Trophoblast cell (in vitro differentiated cells and primary cell): ENCODE data around the gene FRAT2.
A peak's percentile ranks its signal among the peaks of the same experiment; 100 is the strongest.

Experiments used
- DNase-seq, 2 donors: peaks; one replicate each; pipeline ENCODE4 v3.0.0-alpha.2; 2016
- H2AFZ ChIP-seq: 2 replicates; pipeline ENCODE4 v1.6.1; 2013; ENCODE audit warnings: low read length, moderate library complexity, mild to moderate bottlenecking; ENCODE audit not compliant: insufficient read depth, poor library complexity
- H2AK5ac ChIP-seq: 2 replicates; pipeline ENCODE4 v1.6.1; 2013; ENCODE audit warnings: mild to moderate bottlenecking, low read length
- H2BK120ac ChIP-seq: 2 replicates; pipeline ENCODE4 v1.6.1; 2013; ENCODE audit warnings: low read length, mild to moderate bottlenecking, moderate library complexity; ENCODE audit not compliant: insufficient read depth, poor library complexity
- H2BK12ac ChIP-seq: 2 replicates; pipeline ENCODE4 v1.6.1; 2013; ENCODE audit warnings: mild to moderate bottlenecking, low read length, moderate library complexity
- H2BK5ac ChIP-seq: 2 replicates; pipeline ENCODE4 v1.6.1; 2013; ENCODE audit warnings: low read length, low read depth, moderate library complexity, mild to moderate bottlenecking; ENCODE audit not compliant: poor library complexity
- H3K14ac ChIP-seq: 2 replicates; pipeline ENCODE4 v1.6.1; 2013; ENCODE audit warnings: mild to moderate bottlenecking, low read length
- H3K18ac ChIP-seq: 2 replicates; pipeline ENCODE4 v1.6.1; 2013; ENCODE audit warnings: mild to moderate bottlenecking, low read length
- H3K23ac ChIP-seq: 2 replicates; pipeline ENCODE4 v1.6.1; 2013; ENCODE audit warnings: low read length
- H3K27ac ChIP-seq: 2 replicates; pipeline ENCODE4 v1.5.1; 2013; ENCODE audit warnings: low read depth, mild to moderate bottlenecking, inconsistent platforms, low read length, moderate library complexity
- H3K27me3 ChIP-seq: 2 replicates; pipeline ENCODE4 v1.6.1; 2013; ENCODE audit warnings: inconsistent platforms, mild to moderate bottlenecking, low read length, moderate library complexity; ENCODE audit not compliant: insufficient read depth
- H3K36me3 ChIP-seq, 2 experiments: 1 replicate in 1 of 2; 2 replicates in 1 of 2; pipeline ENCODE4 v1.6.1; 2013; ENCODE audit warnings: low read length in 2 of 2, mild to moderate bottlenecking in 2 of 2, moderate library complexity in 1 of 2; ENCODE audit not compliant: insufficient read depth in 2 of 2, control insufficient read depth in 1 of 2
- H3K4ac ChIP-seq: 2 replicates; pipeline ENCODE4 v1.6.1; 2013; ENCODE audit warnings: low read depth, mild to moderate bottlenecking, low read length, moderate library complexity
- H3K4me1 ChIP-seq, 2 experiments: 1 replicate in 1 of 2; 2 replicates in 1 of 2; pipeline ENCODE4 v1.6.1; 2013; ENCODE audit warnings: low read length in 2 of 2, mild to moderate bottlenecking in 2 of 2, moderate library complexity in 1 of 2; ENCODE audit not compliant: insufficient read depth in 2 of 2, control insufficient read depth in 1 of 2
- H3K4me2 ChIP-seq: 2 replicates; pipeline ENCODE4 v1.6.1; 2013; ENCODE audit warnings: inconsistent platforms, mild to moderate bottlenecking, low read length, moderate library complexity
- H3K4me3 ChIP-seq: 2 replicates; pipeline ENCODE4 v1.5.1; 2013; ENCODE audit warnings: mild to moderate bottlenecking, low read depth, low read length, inconsistent platforms
- H3K79me1 ChIP-seq: one replicate; pipeline ENCODE4 v1.6.1; 2013; ENCODE audit warnings: low read length
- H3K79me2 ChIP-seq: 2 replicates; pipeline ENCODE4 v1.6.1; 2013; ENCODE audit warnings: low read length, mild to moderate bottlenecking; ENCODE audit not compliant: control insufficient read depth, insufficient read depth, poor library complexity
- H3K9ac ChIP-seq: 2 replicates; pipeline ENCODE4 v1.6.1; 2013; ENCODE audit warnings: mild to moderate bottlenecking, low read length
- H3K9me3 ChIP-seq: 2 replicates; pipeline ENCODE4 v1.6.1; 2013; ENCODE audit warnings: low read depth, mild to moderate bottlenecking, control low read depth, inconsistent platforms, low read length; ENCODE audit not compliant: insufficient read depth
- H4K12ac ChIP-seq: 2 replicates; pipeline ENCODE4 v1.6.1; 2013; ENCODE audit warnings: low read depth, mild to moderate bottlenecking, low read length, moderate library complexity
- H4K8ac ChIP-seq: 2 replicates; pipeline ENCODE4 v1.6.1; 2013; ENCODE audit warnings: low read depth, mild to moderate bottlenecking, low read length, moderate library complexity
- H4K91ac ChIP-seq: one replicate; pipeline ENCODE4 v1.6.1; 2013; ENCODE audit warnings: low read depth, mild to moderate bottlenecking, low read length, moderate library complexity
- WGBS: extraction: QIAGEN DNeasy Blood & Tissue Kit; methylation state at CpG from one replicate; pipeline ENCODE4 v1.1.7; 2013; ENCODE audit warnings: missing lambda C conversion rate; ENCODE audit not compliant: insufficient read length, insufficient coverage; ENCODE audit errors: extremely low coverage; 5-methylcytosine and 5-hydroxymethylcytosine counted together

Gene FRAT2

GRCh38 chr10:97360705-97361536 is 26.4 kb upstream of the FRAT2 start:
- Histone ChIP-seq H3K4ac (no peak overlapping the region), H3K4me3 (no peak overlapping the region), H3K9ac (no peak overlapping the region), H2BK5ac (no peak overlapping the region), H3K27me3 (no peaks in the 10 kb centered on the region), H2BK12ac (no peak overlapping the region), H2AFZ (no peak overlapping the region), H3K36me3 (peaks cover 45 to 46% of the 10 kb centered on the region in 2 experiments), H4K8ac (no peak overlapping the region), H3K23ac (no peak overlapping the region), H3K79me2 (no peaks in the 10 kb centered on the region), H3K27ac (no peak overlapping the region), H2BK120ac (no peak overlapping the region), H3K18ac (no peak overlapping the region), H4K12ac (no peak overlapping the region), H3K14ac (no peak overlapping the region), H3K4me2 (no peak overlapping the region), H3K79me1 (no peaks in the 10 kb centered on the region), H2AK5ac (no peak overlapping the region), H4K91ac (no peak overlapping the region), H3K4me1 (no peaks in the 10 kb centered on the region), H3K9me3 (no peaks in the 10 kb centered on the region)
- DNase-seq: peak in 1 of 2 donors; percentile 48
- no CpG with 5 or more reads among the region's 11 CpGs for WGBS

- Histone ChIP-seq H3K79me1 (no peaks in the 10 kb centered on the region), H3K27ac (no peak overlapping the region), H2AFZ (no peak overlapping the region), H3K4me3 (no peak overlapping the region), H3K27me3 (no peaks in the 10 kb centered on the region), H4K12ac (no peak overlapping the region), H2BK5ac (no peak overlapping the region), H3K4me1 (no peaks in the 10 kb centered on the region), H3K9ac (no peak overlapping the region), H4K8ac (no peak overlapping the region), H3K4ac (no peak overlapping the region), H3K79me2 (no peaks in the 10 kb centered on the region), H3K14ac (no peak overlapping the region), H2AK5ac (no peak overlapping the region), H3K36me3 (peaks cover 41 to 43% of the 10 kb centered on the region in 2 experiments), H3K4me2 (no peak overlapping the region), H3K18ac (no peak overlapping the region), H3K23ac (no peak overlapping the region), H2BK120ac (no peak overlapping the region), H4K91ac (no peak overlapping the region), H2BK12ac (no peak overlapping the region), H3K9me3 (no peaks in the 10 kb centered on the region)
- WGBS: no CpG with 5 or more reads among the region's 3 CpGs
- DNase-seq: no peak
Observed at GRCh38 chr10:97358781-97359180, 24.3 kb upstream of the FRAT2 start.

GRCh38 chr10:97358349-97358748 is 23.8 kb upstream of the FRAT2 start:
- no peaks in the 10 kb centered on the region for H3K9me3 ChIP-seq
- H3K14ac ChIP-seq: no peak overlapping the region
- DNase-seq: no peak
- no peak overlapping the region for H3K9ac ChIP-seq
- H3K36me3 ChIP-seq: peaks cover 36 to 39% of the 10 kb centered on the region in 2 experiments
- no peaks in the 10 kb centered on the region for H3K27me3 ChIP-seq
- no peaks in the 10 kb centered on the region for H3K79me1 ChIP-seq
- H2AK5ac ChIP-seq: no peak overlapping the region
- no peak overlapping the region for H3K4me2 ChIP-seq
- no peak overlapping the region for H2BK12ac ChIP-seq
- no peak overlapping the region for H2BK120ac ChIP-seq
- H3K27ac ChIP-seq: no peak overlapping the region
- H4K12ac ChIP-seq: no peak overlapping the region
- no peak overlapping the region for H4K91ac ChIP-seq
- no peak overlapping the region for H2AFZ ChIP-seq
- WGBS: no CpG with 5 or more reads among the region's 4 CpGs
- no peak overlapping the region for H3K4me3 ChIP-seq
- no peak overlapping the region for H3K23ac ChIP-seq
- no peak overlapping the region for H3K18ac ChIP-seq
- no peaks in the 10 kb centered on the region for H3K79me2 ChIP-seq
- no peak overlapping the region for H3K4ac ChIP-seq
- H3K4me1 ChIP-seq: no peaks in the 10 kb centered on the region
- no peak overlapping the region for H4K8ac ChIP-seq
- H2BK5ac ChIP-seq: no peak overlapping the region

GRCh38 chr10:97356918-97357317 is 22.4 kb upstream of the FRAT2 start:
- H3K18ac ChIP-seq: no peak overlapping the region
- no peak overlapping the region for H4K8ac ChIP-seq
- no CpG with 5 or more reads among the region's 7 CpGs for WGBS
- no peak overlapping the region for H2BK12ac ChIP-seq
- DNase-seq: no peak
- H3K4me2 ChIP-seq: no peak overlapping the region
- H3K4ac ChIP-seq: no peak overlapping the region
- no peak overlapping the region for H2AFZ ChIP-seq
- no peak overlapping the region for H3K4me3 ChIP-seq
- no peak overlapping the region for H4K91ac ChIP-seq
- H2AK5ac ChIP-seq: no peak overlapping the region
- no peaks in the 10 kb centered on the region for H3K79me1 ChIP-seq
- H3K23ac ChIP-seq: no peak overlapping the region
- no peaks in the 10 kb centered on the region for H3K79me2 ChIP-seq
- no peaks in the 10 kb centered on the region for H3K4me1 ChIP-seq
- no peak overlapping the region for H4K12ac ChIP-seq
- H3K9ac ChIP-seq: no peak overlapping the region
- no peak overlapping the region for H3K14ac ChIP-seq
- H3K27ac ChIP-seq: no peak overlapping the region
- H2BK5ac ChIP-seq: no peak overlapping the region
- peaks cover 29 to 35% of the 10 kb centered on the region in 2 experiments for H3K36me3 ChIP-seq
- H2BK120ac ChIP-seq: no peak overlapping the region
- H3K27me3 ChIP-seq: no peaks in the 10 kb centered on the region
- no peaks in the 10 kb centered on the region for H3K9me3 ChIP-seq
